Natural killer cell (primary cell): ENCODE results near the gene TTYH1. TPM values are rescaled to one million over a fixed set of nuclear protein-coding genes. Genes with fewer than 3 reads are reported as not detected.

Source experiments
- ATAC-seq, 3 donors: fragments of 150-1000 bp in 2 of 3; fragments of 200-7000 bp in 1 of 3; cut with Tn5 transposase; 1 replicate in 1 of 3; 2 replicates in 2 of 3; pipeline ENCODE4 v1.10.0; 2021; ENCODE audit warnings: mild to moderate bottlenecking in 2 of 3, moderate library complexity in 2 of 3
- DNase-seq, 2 donors: peaks; one replicate each; pipeline versions ENCODE4 v3.0.0 to v3.0.0-alpha.2; 2013 to 2021; ENCODE audit warnings: mixed read lengths in 1 of 2
- H3K27ac ChIP-seq: one replicate; pipeline ENCODE4 v1.5.1; 2013; ENCODE audit warnings: mild to moderate bottlenecking, low read length
- H3K27me3 ChIP-seq: one replicate; pipeline ENCODE4 v1.6.1; 2013; ENCODE audit warnings: low read length; ENCODE audit not compliant: control insufficient read depth, insufficient read depth
- H3K36me3 ChIP-seq: one replicate; pipeline ENCODE4 v1.6.1; 2013; ENCODE audit warnings: low read length; ENCODE audit not compliant: control insufficient read depth, insufficient read depth
- H3K4me1 ChIP-seq: one replicate; pipeline ENCODE4 v1.6.1; 2013; ENCODE audit warnings: low read length; ENCODE audit not compliant: control insufficient read depth, insufficient read depth
- H3K4me3 ChIP-seq: one replicate; pipeline ENCODE4 v1.5.1; 2013; ENCODE audit warnings: low read length
- H3K9me3 ChIP-seq: one replicate; pipeline ENCODE4 v1.6.1; 2013; ENCODE audit warnings: low read length; ENCODE audit not compliant: control insufficient read depth, insufficient read depth
- H3K27ac Mint-ChIP-seq, 2 donors: one replicate each; pipeline ENCODE4 v1.8.0; 2022; ENCODE audit warnings: mild to moderate bottlenecking in 2 of 2, mixed read lengths in 2 of 2, moderate library complexity in 1 of 2
- H3K27me3 Mint-ChIP-seq, 2 donors: one replicate each; pipeline ENCODE4 v1.8.0; 2022; ENCODE audit warnings: low read depth in 2 of 2, mixed read lengths in 2 of 2
- H3K36me3 Mint-ChIP-seq: one replicate; pipeline ENCODE4 v1.8.0; 2022; ENCODE audit warnings: mixed read lengths
- H3K4me1 Mint-ChIP-seq, 2 donors: one replicate each; pipeline ENCODE4 v1.8.0; 2022; ENCODE audit warnings: mixed read lengths in 2 of 2
- H3K4me3 Mint-ChIP-seq: one replicate; pipeline ENCODE4 v1.8.0; 2022; ENCODE audit warnings: mild to moderate bottlenecking, moderate library complexity, mixed read lengths
- H3K9me3 Mint-ChIP-seq, 2 donors: one replicate each; pipeline ENCODE4 v1.8.0; 2022; ENCODE audit warnings: mixed read lengths in 2 of 2
- CTCF ChIP-seq: fragments of 200-600 bp; IDR thresholded peaks from one replicate; pipeline ENCODE4 v1.8.0; 2022; ENCODE audit warnings: antibody characterized with exemption
- WGBS: methylation state at CpG from one replicate; pipeline ENCODE4 v1.1.7; 2013; ENCODE audit warnings: missing lambda C conversion rate; ENCODE audit not compliant: insufficient coverage; 5-methylcytosine and 5-hydroxymethylcytosine counted together
- intact Hi-C: fragments of 100-400 bp; cut with micrococcal nuclease; formaldehyde crosslinking; loops from one replicate; pipeline ENCODE4 v1.14.2; 2022
- total RNA-seq, 4 donors: library from RNA; stranded (reverse); fragments of 120-200 nt in 1 of 4; gene quantifications; one replicate each; pipeline versions ENCODE4 v1.2.3 to v1.2.4, GENCODE V29; 2013 to 2022

The TTYH1 gene
- total RNA-seq, 3 donors from 2014 or later (not counting 1 experiment from before 2014, with no cell fraction given), result 0.59 to 0.84 (median 0.65) TPM

- no peaks in the 10 kb centered on the region for H3K36me3 Mint-ChIP-seq
- DNase-seq, result peak in 1 of 2 donors; percentile 33
These were observed 46.9 kb downstream of the TTYH1 start for GRCh38 chr19:54462047-54462654.

GRCh38 chr19:54462655-54463530 lies 47.6 kb downstream of the TTYH1 start:
- Mint-ChIP-seq H3K4me1 (peaks cover 39 to 54% of the 10 kb centered on the region in 2 donors), H3K27ac (peak overlapping the region; percentile 88 to 97), H3K27me3 (no peaks in the 10 kb centered on the region), H3K9me3 (no peaks in the 10 kb centered on the region), H3K4me3 (peak overlapping the region; percentile 75), H3K36me3 (no peaks in the 10 kb centered on the region)
- H3K9me3 ChIP-seq, result no peaks in the 10 kb centered on the region
- peaks cover 39% of the 10 kb centered on the region for H3K36me3 ChIP-seq
- H3K27me3 ChIP-seq, result no peaks in the 10 kb centered on the region
- no peak for TF ChIP-seq CTCF
- peak; percentile 72 to 86 for DNase-seq
- H3K4me1 ChIP-seq, result peaks cover 30% of the 10 kb centered on the region
- WGBS, result 11% methylated on average over 91 of the region's 91 CpGs
- intact Hi-C loops, result no loop called here
- peak overlapping the region; percentile 48 for H3K4me3 ChIP-seq
- ATAC-seq, result peak; percentile 21 to 58 (median 33)
- H3K27ac ChIP-seq, result peak overlapping the region; percentile 83

More at GRCh38 chr19:54462047-54462654, 46.9 kb downstream of the TTYH1 start:
- Mint-ChIP-seq H3K27me3 (no peaks in the 10 kb centered on the region), H3K27ac (peak overlapping the region; percentile 88 to 97), H3K4me1 (peaks cover 39 to 54% of the 10 kb centered on the region in 2 donors), H3K4me3 (peak overlapping the region; percentile 6), H3K9me3 (no peaks in the 10 kb centered on the region)
- TF ChIP-seq CTCF, result no peak
- H3K27me3 ChIP-seq, result no peaks in the 10 kb centered on the region
- no peak for ATAC-seq
- intact Hi-C loops, result no loop called here
- H3K9me3 ChIP-seq, result no peaks in the 10 kb centered on the region
- H3K4me3 ChIP-seq, result no peak overlapping the region
- peak overlapping the region; percentile 83 for H3K27ac ChIP-seq
- WGBS, result 87% methylated on average over 15 of the region's 15 CpGs
- peaks cover 44% of the 10 kb centered on the region for H3K36me3 ChIP-seq
- H3K4me1 ChIP-seq, result peaks cover 30% of the 10 kb centered on the region

- ATAC-seq (peak; percentile 69 to 83 (median 72)), DNase-seq (peak; percentile 94 to 99)
- WGBS, result under 1% methylated on average over 41 of the region's 41 CpGs
- TF ChIP-seq CTCF, result no peak
- peaks cover 30% of the 10 kb centered on the region for H3K4me1 ChIP-seq
- peak within 1 kb of the TSS; percentile 88 to 97 for H3K27ac Mint-ChIP-seq
- no peaks in the 10 kb centered on the region for H3K27me3 ChIP-seq
- H3K27me3 Mint-ChIP-seq, result peaks cover under 1 to 6% of the 10 kb centered on the region in 2 donors
- H3K9me3 ChIP-seq, result no peaks in the 10 kb centered on the region
- peak within 1 kb of the TSS; percentile 48 for H3K4me3 ChIP-seq
- peaks cover 32% of the 10 kb centered on the region for H3K36me3 ChIP-seq
- H3K4me1 Mint-ChIP-seq, result peaks cover 33 to 48% of the 10 kb centered on the region in 2 donors
- H3K36me3 Mint-ChIP-seq, result no peaks in the 10 kb centered on the region
- peak within 1 kb of the TSS; percentile 83 for H3K27ac ChIP-seq
- H3K4me3 Mint-ChIP-seq, result peak within 1 kb of the TSS; percentile 83
- intact Hi-C loops, result loop anchor here (1.0 kb wide), 2 partner anchors 14 to 796 kb away; partner anchors contain the start of genes LENG8 and PPP6R1
- no peaks in the 10 kb centered on the region for H3K9me3 Mint-ChIP-seq
These were observed 48.3 kb downstream of the TTYH1 start, which contains the start of gene LENG9 for GRCh38 chr19:54463531-54464043. Gene LENG9, minus strand, starts transcription at chr19:54463778. Its CDS starts 252 bp downstream, at chr19:54463526.
